Panc1 (cell line): Measurements from ENCODE around the gene BLNK. TPM values are rescaled to one million over a fixed set of nuclear protein-coding genes. Genes with fewer than 3 reads are reported as not detected.

Source experiments
- ATAC-seq: fragments of 200-7000 bp; cut with Tn5 transposase; 2 replicates; pipeline ENCODE4 v1.9.1; 2020; ENCODE audit warnings: mild to moderate bottlenecking, moderate library complexity
- BruUV-seq: library from RNA; stranded (reverse); fragments of 400-500 nt; replicated peaks from 2 replicates; lab custom pipeline; 2021; lab: Mats Ljungman, UMichigan
- CTCF ChIA-PET: fragments of 300-600 bp; sonication (Branson Sonifier 250); formaldehyde crosslinking; loops from one replicate; lab custom pipeline; 2022; ENCODE audit warnings: antibody characterized with exemption; lab: Charles Lee
- POLR2A ChIA-PET: fragments of 300-600 bp; sonication (Branson Sonifier 250); formaldehyde crosslinking; loops from one replicate; lab custom pipeline; 2022; ENCODE audit warnings: antibody characterized with exemption; lab: Charles Lee
- DNase-seq: peaks from one replicate; pipeline ENCODE4 v3.0.0-alpha.2; 2010; ENCODE audit warnings: low read depth, low spot score
- H3K27ac ChIP-seq: 2 replicates; pipeline ENCODE4 v1.5.1; 2011; ENCODE audit warnings: mild to moderate bottlenecking, low read length, inconsistent platforms
- H3K27me3 ChIP-seq: fragments of 200-500 bp; sonication (Bioruptor generic); 2 replicates; pipeline ENCODE4 v1.6.0; 2014; ENCODE audit warnings: low read length, inconsistent platforms; ENCODE audit not compliant: control insufficient read depth, insufficient read depth
- H3K36me3 ChIP-seq: fragments of 200-500 bp; sonication (Bioruptor generic); 2 replicates; pipeline ENCODE4 v1.5.1; 2014; ENCODE audit warnings: inconsistent platforms, mild to moderate bottlenecking, low read length, moderate library complexity; ENCODE audit not compliant: control insufficient read depth, insufficient read depth
- H3K4me1 ChIP-seq: 2 replicates; pipeline ENCODE4 v1.5.1; 2011; ENCODE audit warnings: inconsistent platforms, mild to moderate bottlenecking, low read length, moderate library complexity; ENCODE audit not compliant: control insufficient read depth, insufficient read depth
- H3K4me3 ChIP-seq, 2 experiments: 2 replicates each; pipeline ENCODE4 v1.5.1; 2011 to 2012; ENCODE audit warnings: low read depth in 2 of 2, low read length in 2 of 2, mild to moderate bottlenecking in 2 of 2, inconsistent platforms in 1 of 2, moderate library complexity in 1 of 2
- H3K9me3 ChIP-seq: fragments of 200-500 bp; sonication (Bioruptor generic); 2 replicates; pipeline ENCODE4 v1.5.1; 2014; ENCODE audit warnings: low read depth, mild to moderate bottlenecking, inconsistent platforms, low read length, moderate library complexity; ENCODE audit not compliant: control insufficient read depth, insufficient read depth
- POLR2AphosphoS5 ChIP-seq: IDR thresholded peaks from 2 replicates; pipeline ENCODE4 v1.6.1; 2012; ENCODE audit warnings: mild to moderate bottlenecking, low read depth, low read length, moderate library complexity
- SIN3A ChIP-seq: IDR thresholded peaks from 2 replicates; pipeline ENCODE4 v1.6.1; 2012; ENCODE audit warnings: low read depth, mild to moderate bottlenecking, low read length, moderate library complexity, borderline replicate concordance; ENCODE audit not compliant: insufficient read depth
- TCF7L2 ChIP-seq: IDR thresholded peaks from 2 replicates; pipeline ENCODE4 v1.6.1; 2011; ENCODE audit warnings: mild to moderate bottlenecking, low read depth, low read length, inconsistent platforms
- in situ Hi-C: cut with HindIII; loops from 2 replicates; pipeline ENCODE4 v1.10.0; 2016; ENCODE audit warnings: low sequenced_read_pairs, low pct_unique_long_range_greater_than_20kb
- intact Hi-C: fragments of 100-400 bp; cut with micrococcal nuclease; formaldehyde crosslinking; loops from one replicate; pipeline ENCODE4 v1.10.0; 2022; ENCODE audit not compliant: unreplicated experiment
- total RNA-seq: library from RNA; stranded (reverse); gene quantifications from one replicate; pipeline ENCODE4 v1.2.1, GENCODE V29; 2021; ENCODE audit not compliant: unreplicated experiment
- TF ChIP-seq, protein P1 (sequence below), 2 experiments: IDR thresholded peaks; 2 replicates each; pipeline ENCODE4 v1.6.1; 2011 to 2012; ENCODE audit warnings: low read depth in 2 of 2, control low read depth in 1 of 2, low read length in 1 of 2, mild to moderate bottlenecking in 1 of 2, moderate library complexity in 1 of 2; ENCODE audit not compliant: insufficient read depth in 1 of 2
- TF ChIP-seq, protein P2 (sequence below): fragments of 450-650 bp; IDR thresholded peaks from 2 replicates; pipeline ENCODE4 v1.5.1; 2017; ENCODE audit warnings: mild to moderate bottlenecking

The BLNK gene
- total RNA-seq, 1 experiment from 2014 or later = 0.10 TPM

DNA sequence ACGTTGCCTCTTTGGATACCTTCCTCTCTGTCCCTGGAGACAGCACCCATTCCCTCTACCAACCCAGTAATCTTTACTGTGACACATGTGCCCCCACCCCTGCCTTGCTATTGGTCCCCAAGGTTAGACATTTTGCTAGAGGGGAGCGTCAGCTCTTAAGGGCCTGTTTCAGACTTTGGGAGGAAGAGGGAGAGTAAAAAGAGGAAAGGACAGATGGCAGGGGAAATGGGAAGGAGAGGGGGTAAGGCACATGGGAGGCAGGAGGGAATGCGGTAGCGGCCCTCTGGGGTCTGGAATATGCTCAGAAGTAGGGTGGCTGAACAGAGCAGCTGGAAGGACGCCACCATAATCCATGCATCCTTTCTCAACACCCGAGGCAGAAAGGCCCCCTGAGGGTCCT, 12.2 kb downstream of the BLNK start:
- Histone ChIP-seq H3K27ac (no peak overlapping the region), H3K4me3 (no peak overlapping the region), H3K27me3 (peaks cover 6% of the 10 kb centered on the region; the same call in 1 of the 2 replicates), H3K9me3 (no peaks in the 10 kb centered on the region), H3K4me1 (no peaks in the 10 kb centered on the region), H3K36me3 (no peaks in the 10 kb centered on the region)
- intact Hi-C loops = no loop called here
- no peak for DNase-seq
- POLR2A ChIA-PET = no interaction called here
- in situ Hi-C loops = no loop called here
- BruUV-seq = no TSS peak
- no peak for TF ChIP-seq TCF7L2
- TF ChIP-seq, protein P1, sequence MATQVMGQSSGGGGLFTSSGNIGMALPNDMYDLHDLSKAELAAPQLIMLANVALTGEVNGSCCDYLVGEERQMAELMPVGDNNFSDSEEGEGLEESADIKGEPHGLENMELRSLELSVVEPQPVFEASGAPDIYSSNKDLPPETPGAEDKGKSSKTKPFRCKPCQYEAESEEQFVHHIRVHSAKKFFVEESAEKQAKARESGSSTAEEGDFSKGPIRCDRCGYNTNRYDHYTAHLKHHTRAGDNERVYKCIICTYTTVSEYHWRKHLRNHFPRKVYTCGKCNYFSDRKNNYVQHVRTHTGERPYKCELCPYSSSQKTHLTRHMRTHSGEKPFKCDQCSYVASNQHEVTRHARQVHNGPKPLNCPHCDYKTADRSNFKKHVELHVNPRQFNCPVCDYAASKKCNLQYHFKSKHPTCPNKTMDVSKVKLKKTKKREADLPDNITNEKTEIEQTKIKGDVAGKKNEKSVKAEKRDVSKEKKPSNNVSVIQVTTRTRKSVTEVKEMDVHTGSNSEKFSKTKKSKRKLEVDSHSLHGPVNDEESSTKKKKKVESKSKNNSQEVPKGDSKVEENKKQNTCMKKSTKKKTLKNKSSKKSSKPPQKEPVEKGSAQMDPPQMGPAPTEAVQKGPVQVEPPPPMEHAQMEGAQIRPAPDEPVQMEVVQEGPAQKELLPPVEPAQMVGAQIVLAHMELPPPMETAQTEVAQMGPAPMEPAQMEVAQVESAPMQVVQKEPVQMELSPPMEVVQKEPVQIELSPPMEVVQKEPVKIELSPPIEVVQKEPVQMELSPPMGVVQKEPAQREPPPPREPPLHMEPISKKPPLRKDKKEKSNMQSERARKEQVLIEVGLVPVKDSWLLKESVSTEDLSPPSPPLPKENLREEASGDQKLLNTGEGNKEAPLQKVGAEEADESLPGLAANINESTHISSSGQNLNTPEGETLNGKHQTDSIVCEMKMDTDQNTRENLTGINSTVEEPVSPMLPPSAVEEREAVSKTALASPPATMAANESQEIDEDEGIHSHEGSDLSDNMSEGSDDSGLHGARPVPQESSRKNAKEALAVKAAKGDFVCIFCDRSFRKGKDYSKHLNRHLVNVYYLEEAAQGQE (IDR thresholded peaks at IDR 0.05; ENCODE audit: insufficient read depth in 1 of 2, low read depth in 2 of 2, low read length in 1 of 2) = no peak
- TF ChIP-seq, protein P2, sequence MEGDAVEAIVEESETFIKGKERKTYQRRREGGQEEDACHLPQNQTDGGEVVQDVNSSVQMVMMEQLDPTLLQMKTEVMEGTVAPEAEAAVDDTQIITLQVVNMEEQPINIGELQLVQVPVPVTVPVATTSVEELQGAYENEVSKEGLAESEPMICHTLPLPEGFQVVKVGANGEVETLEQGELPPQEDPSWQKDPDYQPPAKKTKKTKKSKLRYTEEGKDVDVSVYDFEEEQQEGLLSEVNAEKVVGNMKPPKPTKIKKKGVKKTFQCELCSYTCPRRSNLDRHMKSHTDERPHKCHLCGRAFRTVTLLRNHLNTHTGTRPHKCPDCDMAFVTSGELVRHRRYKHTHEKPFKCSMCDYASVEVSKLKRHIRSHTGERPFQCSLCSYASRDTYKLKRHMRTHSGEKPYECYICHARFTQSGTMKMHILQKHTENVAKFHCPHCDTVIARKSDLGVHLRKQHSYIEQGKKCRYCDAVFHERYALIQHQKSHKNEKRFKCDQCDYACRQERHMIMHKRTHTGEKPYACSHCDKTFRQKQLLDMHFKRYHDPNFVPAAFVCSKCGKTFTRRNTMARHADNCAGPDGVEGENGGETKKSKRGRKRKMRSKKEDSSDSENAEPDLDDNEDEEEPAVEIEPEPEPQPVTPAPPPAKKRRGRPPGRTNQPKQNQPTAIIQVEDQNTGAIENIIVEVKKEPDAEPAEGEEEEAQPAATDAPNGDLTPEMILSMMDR = no peak
- no peak for TF ChIP-seq POLR2AphosphoS5
- no peak for TF ChIP-seq SIN3A
- no peak for ATAC-seq
- CTCF ChIA-PET = no interaction called here

DNA sequence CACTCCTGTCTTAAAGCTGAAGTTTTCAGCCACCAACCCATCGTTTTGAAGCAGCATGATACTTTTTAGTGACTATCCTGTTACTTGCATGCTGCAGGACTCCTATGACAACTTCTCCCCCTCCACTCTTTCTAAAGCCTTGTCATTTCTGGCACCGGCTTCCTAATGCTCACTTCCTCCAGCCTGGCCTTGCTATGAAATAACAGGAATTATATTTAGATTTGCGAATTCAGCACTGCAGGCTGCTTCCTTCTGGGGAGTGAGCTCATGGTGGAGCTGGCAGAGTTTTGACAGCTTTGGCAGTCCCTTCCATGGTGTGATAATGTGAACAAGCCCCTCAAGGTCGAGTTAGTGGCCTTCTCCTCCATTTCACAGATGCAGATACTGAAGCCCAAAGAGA, 13.4 kb downstream of the BLNK start:
- Histone ChIP-seq H3K27me3 (peaks cover 6% of the 10 kb centered on the region; the same call in 1 of the 2 replicates), H3K36me3 (no peaks in the 10 kb centered on the region), H3K9me3 (no peaks in the 10 kb centered on the region), H3K4me1 (no peaks in the 10 kb centered on the region), H3K27ac (no peak overlapping the region), H3K4me3 (no peak overlapping the region)
- intact Hi-C loops (no loop called here), in situ Hi-C loops (no loop called here)
- ATAC-seq = no peak
- no TSS peak for BruUV-seq
- DNase-seq = no peak
- TF ChIP-seq POLR2AphosphoS5 (no peak), SIN3A (no peak), TCF7L2 (no peak)
- TF ChIP-seq, protein P1 (IDR thresholded peaks at IDR 0.05; ENCODE audit: insufficient read depth in 1 of 2, low read depth in 2 of 2, low read length in 1 of 2) = no peak
- TF ChIP-seq, protein P2 = no peak
- ChIA-PET POLR2A (no interaction called here), CTCF (no interaction called here)
